Loucy (cell line): ENCODE data around the gene FGF10.

Experiments used
- CTCF ChIP-seq: fragments of 200-600 bp; sonication (generic); conservative IDR thresholded peaks from 2 replicates; pipeline ENCODE4 v1.5.1; 2014; ENCODE audit warnings: mild to moderate bottlenecking, antibody characterized with exemption, low read length
- EZH2phosphoT487 ChIP-seq: fragments of 200-600 bp; IDR thresholded peaks from 2 replicates; pipeline ENCODE4 v1.6.1; 2018; ENCODE audit warnings: antibody characterized with exemption, mild to moderate bottlenecking, moderate library complexity, borderline replicate concordance

DNA sequence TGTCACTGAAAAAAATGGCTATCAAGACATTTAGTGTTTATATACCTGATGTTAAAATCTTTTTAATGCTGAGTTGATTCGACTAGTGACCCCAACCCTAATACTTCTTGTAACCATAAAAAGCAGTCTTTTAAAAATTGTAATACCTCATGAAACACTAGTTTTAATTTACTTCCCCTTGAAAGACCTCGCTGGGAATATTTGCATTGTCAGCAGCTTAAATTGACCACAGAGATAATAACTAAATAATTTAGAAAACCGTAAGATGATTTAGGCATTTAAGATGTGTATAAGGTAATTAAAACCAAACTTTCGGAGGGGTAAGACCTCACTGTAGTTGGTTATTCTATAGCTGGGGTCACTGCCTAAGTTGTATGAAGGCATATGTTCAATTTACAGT is 89.8 kb downstream of the FGF10 start:
- TF ChIP-seq CTCF: no peak
- no peak for TF ChIP-seq EZH2phosphoT487
